ENCODE results near the gene B4GALT5. TPM values are rescaled to one million over a fixed set of nuclear protein-coding genes. Genes with fewer than 3 reads are reported as not detected.

Gene B4GALT5
- total and polyA plus RNA-seq, 4 experiments from 2014 or later, result 0.43 to 6.2 (median 4.0) TPM

DNA sequence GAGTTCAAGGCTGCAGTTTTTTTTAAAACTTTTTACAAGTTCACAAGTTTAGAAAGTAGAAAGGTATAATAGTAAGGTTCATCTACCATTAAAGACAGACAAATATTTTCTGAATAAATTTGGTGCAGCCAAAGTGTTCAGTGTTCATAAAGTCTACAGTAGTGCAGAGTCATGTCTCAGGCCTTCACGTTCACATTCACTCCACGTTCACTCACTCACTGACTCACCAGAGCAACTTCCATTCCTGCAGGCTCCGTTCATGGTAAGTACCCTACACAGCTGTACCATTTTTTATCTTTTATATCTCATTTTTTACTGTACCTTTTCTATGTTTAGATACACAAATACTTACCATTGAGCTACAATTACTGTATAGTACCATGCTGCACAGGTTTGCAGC is 67.6 kb downstream of the B4GALT5 start:
- DNase-seq, result no peak
- intact Hi-C loops (cut with micrococcal nuclease), result no loop called here
- H3K36me3 ChIP-seq (ENCODE audit: insufficient read depth, low read length), result peaks cover 27% of the 10 kb centered on the region
- Mint-ChIP-seq H3K36me3 (peaks cover 46 to 51% of the 10 kb centered on the region in 2 donors), H3K27ac (peak overlapping the region in 2 of 7 donors; percentile 11 to 68), H3K27me3 (no peaks in the 10 kb centered on the region), H3K4me1 (peaks cover 0 to 5% (median under 1%) of the 10 kb centered on the region in 4 donors), H3K9me3 (no peaks in the 10 kb centered on the region), H3K4me3 (no peak overlapping the region)
- ChIA-PET POLR2A (ENCODE audit: partially characterized antibody) (no interaction called here), CTCF (ENCODE audit: partially characterized antibody) (no interaction called here)
- H3K27me3 ChIP-seq (ENCODE audit: insufficient read depth, low read length), result no peaks in the 10 kb centered on the region
- no peak overlapping the region for H3K4me3 ChIP-seq (ENCODE audit: low read length in 2 of 2)
- H3K9me3 ChIP-seq (ENCODE audit: control insufficient read depth in 1 of 2, low read length in 2 of 2), result no peaks in the 10 kb centered on the region
- peaks cover 8% of the 10 kb centered on the region for H3K4me1 ChIP-seq (ENCODE audit: insufficient read depth, low read length)
- no peak overlapping the region for H3K27ac ChIP-seq (ENCODE audit: low read depth, low read length)

DNA sequence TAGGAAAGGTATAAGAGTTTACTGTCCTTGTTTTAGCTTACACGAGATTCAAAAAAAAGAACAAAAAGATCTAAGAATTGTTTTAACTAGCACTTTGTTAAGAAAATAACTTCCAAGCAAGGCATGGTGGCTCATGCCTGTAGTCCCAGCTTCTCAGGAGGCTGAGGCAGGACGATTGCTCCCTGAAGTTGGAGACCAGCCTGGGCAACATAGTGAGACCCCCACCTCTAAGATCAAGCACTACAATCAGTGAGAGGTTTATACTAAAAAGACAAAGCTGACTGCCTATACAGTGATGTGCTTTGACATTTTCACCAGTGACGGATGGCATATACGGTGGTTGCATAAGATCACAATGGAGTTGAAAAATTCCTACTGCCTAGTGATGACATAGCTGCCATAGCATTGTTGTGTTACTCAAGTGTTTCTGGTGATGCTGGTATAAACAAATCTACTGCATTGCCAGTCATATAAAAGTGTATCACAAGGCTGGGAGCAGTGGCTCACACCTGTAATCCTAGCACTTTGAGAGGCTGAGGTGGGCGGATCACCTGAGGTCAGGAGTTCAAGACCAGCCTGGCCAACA is 68.6 kb downstream of the B4GALT5 start:
- DNase-seq, result no peak
- Histone ChIP-seq H3K36me3 (ENCODE audit: insufficient read depth, low read length) (peaks cover 32% of the 10 kb centered on the region), H3K9me3 (ENCODE audit: control insufficient read depth in 1 of 2, low read length in 2 of 2) (no peaks in the 10 kb centered on the region), H3K27ac (ENCODE audit: low read depth, low read length) (no peak overlapping the region), H3K27me3 (ENCODE audit: insufficient read depth, low read length) (no peaks in the 10 kb centered on the region), H3K4me3 (ENCODE audit: low read length in 2 of 2) (no peak overlapping the region), H3K4me1 (ENCODE audit: insufficient read depth, low read length) (peaks cover 8% of the 10 kb centered on the region)
- Mint-ChIP-seq H3K4me1 (peaks cover 0 to 5% (median under 1%) of the 10 kb centered on the region in 4 donors), H3K4me3 (no peak overlapping the region), H3K9me3 (no peaks in the 10 kb centered on the region), H3K36me3 (peaks cover 56 to 58% of the 10 kb centered on the region in 2 donors), H3K27ac (peak overlapping the region in 1 of 7 donors; percentile 4), H3K27me3 (no peaks in the 10 kb centered on the region)
- intact Hi-C loops (cut with micrococcal nuclease), result no loop called here
- ChIA-PET POLR2A (ENCODE audit: partially characterized antibody) (no interaction called here), CTCF (ENCODE audit: partially characterized antibody) (no interaction called here)

DNA sequence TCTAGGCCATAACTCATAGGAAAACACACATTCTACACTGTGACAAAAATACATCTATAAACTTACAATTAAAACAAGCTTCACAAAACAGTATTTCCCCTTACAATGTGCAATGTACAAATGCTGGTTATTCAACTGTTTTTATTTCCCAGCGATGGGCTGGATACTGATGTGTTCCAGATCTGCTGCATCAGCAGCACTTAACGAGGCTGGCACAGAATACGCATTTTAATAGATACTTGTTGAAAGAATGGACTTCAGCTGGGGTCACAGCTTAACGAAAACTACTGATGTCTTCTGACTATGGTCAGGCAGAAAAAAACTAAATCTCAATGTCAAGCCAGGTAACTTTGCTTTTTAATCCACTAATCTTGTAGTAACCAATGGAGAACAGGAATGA is 70.9 kb downstream of the B4GALT5 start:
- no peaks in the 10 kb centered on the region for H3K9me3 ChIP-seq (ENCODE audit: control insufficient read depth in 1 of 2, low read length in 2 of 2)
- peaks cover 58 to 68% of the 10 kb centered on the region in 2 donors for H3K36me3 Mint-ChIP-seq
- H3K4me3 ChIP-seq (ENCODE audit: low read length in 2 of 2), result no peak overlapping the region
- H3K27me3 Mint-ChIP-seq, result no peaks in the 10 kb centered on the region
- H3K4me1 ChIP-seq (ENCODE audit: insufficient read depth, low read length), result peaks cover 8% of the 10 kb centered on the region
- no peak for DNase-seq
- H3K9me3 Mint-ChIP-seq, result no peaks in the 10 kb centered on the region
- ChIA-PET CTCF (ENCODE audit: partially characterized antibody) (no interaction called here), POLR2A (ENCODE audit: partially characterized antibody) (interaction anchor here (0.8 kb wide), 1 partner anchor 69 kb away, joined by 3 read pairs; no protein-coding TSS in a partner anchor)
- no peak overlapping the region for H3K27ac Mint-ChIP-seq
- H3K36me3 ChIP-seq (ENCODE audit: insufficient read depth, low read length), result peaks cover 35% of the 10 kb centered on the region
- no peak overlapping the region for H3K4me3 Mint-ChIP-seq
- no peaks in the 10 kb centered on the region for H3K27me3 ChIP-seq (ENCODE audit: insufficient read depth, low read length)
- no peak overlapping the region for H3K27ac ChIP-seq (ENCODE audit: low read depth, low read length)
- intact Hi-C loops (cut with micrococcal nuclease), result no loop called here
- H3K4me1 Mint-ChIP-seq, result peaks cover 0 to 5% (median under 1%) of the 10 kb centered on the region in 4 donors

DNA sequence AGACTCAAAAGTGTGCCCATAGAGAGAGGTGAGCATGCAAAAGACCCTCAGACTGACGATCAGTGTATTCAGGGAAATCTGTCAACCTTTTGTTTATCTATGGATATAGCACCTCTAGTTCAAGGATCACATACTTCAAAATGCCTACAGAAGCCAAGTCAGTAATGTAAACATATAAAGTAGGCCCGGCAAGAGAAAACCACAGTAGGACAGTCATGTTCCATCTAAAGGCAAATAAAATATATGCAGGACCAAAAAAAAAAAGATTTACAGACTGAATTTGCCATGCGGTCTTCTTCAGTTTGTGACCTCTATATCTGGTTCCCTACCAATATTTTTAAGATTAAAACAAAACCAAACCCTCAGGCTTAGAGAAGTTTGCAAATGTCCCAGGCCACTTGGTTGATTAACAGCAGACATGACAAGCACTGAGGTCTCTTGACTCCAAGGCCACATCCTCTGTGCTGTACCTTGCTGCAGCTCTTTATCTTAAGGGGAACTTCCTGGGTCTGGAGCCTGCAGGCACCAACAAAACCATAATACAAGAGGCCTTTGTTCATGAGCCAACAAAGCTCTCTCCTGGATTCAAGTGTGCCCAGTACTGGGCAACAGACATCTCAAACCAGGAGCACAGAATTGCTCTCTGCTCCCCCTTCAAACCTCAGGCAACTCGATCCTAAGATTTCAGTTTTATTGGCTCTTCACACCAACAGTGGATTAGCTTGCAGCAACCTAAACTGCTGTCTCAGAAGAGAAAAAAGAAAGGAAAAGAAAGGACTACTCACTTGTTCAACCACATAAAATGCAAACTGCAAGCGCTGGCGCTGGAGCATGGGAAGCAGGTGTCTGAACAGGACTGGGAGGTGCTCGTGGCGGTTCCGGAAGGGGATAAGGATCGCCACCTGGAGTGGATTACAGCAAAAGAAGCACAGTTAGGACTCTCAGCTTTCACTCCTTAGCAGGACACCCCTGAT is 71.7 kb downstream of the B4GALT5 start:
- H3K27me3 ChIP-seq (ENCODE audit: insufficient read depth, low read length), result no peaks in the 10 kb centered on the region
- H3K9me3 Mint-ChIP-seq, result no peaks in the 10 kb centered on the region
- no peaks in the 10 kb centered on the region for H3K9me3 ChIP-seq (ENCODE audit: control insufficient read depth in 1 of 2, low read length in 2 of 2)
- ChIA-PET CTCF (ENCODE audit: partially characterized antibody) (interaction anchor here (1.2 kb wide), 1 partner anchor 78 kb away, joined by 3 read pairs; no protein-coding TSS in a partner anchor), POLR2A (ENCODE audit: partially characterized antibody) (no interaction called here)
- H3K27ac ChIP-seq (ENCODE audit: low read depth, low read length), result no peak overlapping the region
- no peak overlapping the region for H3K4me3 Mint-ChIP-seq
- no peak for DNase-seq
- no peaks in the 10 kb centered on the region for H3K27me3 Mint-ChIP-seq
- H3K4me3 ChIP-seq (ENCODE audit: low read length in 2 of 2), result no peak overlapping the region
- H3K4me1 Mint-ChIP-seq, result peaks cover 0 to 5% (median 0%) of the 10 kb centered on the region in 4 donors
- H3K4me1 ChIP-seq (ENCODE audit: insufficient read depth, low read length), result peaks cover 8% of the 10 kb centered on the region
- intact Hi-C loops (cut with micrococcal nuclease), result no loop called here
- peaks cover 36% of the 10 kb centered on the region for H3K36me3 ChIP-seq (ENCODE audit: insufficient read depth, low read length)
- H3K27ac Mint-ChIP-seq, result peak overlapping the region in 3 of 7 donors; percentile 37 to 52 (median 49)
- peaks cover 54 to 70% of the 10 kb centered on the region in 2 donors for H3K36me3 Mint-ChIP-seq

DNA sequence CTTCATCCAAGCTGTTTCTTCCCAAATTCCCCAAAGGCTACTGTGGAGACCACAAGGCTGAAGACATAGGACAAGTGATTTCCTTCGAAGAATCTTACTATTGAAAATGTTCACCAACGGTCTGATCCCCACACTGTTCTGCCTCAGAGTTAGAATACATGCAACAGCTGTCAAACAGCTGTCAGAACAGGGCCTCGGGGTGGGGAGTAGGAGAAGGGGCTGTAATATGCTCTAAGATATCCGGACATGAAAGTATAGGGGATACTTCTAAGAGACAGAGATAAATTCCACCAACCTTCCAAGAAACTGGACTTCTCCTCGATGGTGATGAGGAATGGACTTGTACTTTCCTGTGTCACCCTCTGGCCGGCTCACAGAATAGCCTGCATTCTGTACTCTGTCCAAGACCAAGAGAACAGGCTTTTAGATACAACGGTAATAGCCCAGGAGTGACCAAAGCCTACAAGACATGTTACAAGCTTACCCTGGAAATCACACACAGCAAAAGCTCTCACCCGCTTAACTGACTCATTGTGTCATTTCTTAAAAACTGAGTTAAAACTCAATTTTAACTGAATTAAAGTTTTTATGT is 76.5 kb downstream of the B4GALT5 start:
- Mint-ChIP-seq H3K9me3 (peaks cover 0 to 2% (median 0%) of the 10 kb centered on the region in 8 donors), H3K27me3 (no peaks in the 10 kb centered on the region), H3K36me3 (peaks cover 56 to 65% of the 10 kb centered on the region in 2 donors), H3K4me1 (peaks cover 0 to 3% (median under 1%) of the 10 kb centered on the region in 4 donors), H3K27ac (no peak overlapping the region), H3K4me3 (no peak overlapping the region)
- Histone ChIP-seq H3K4me3 (ENCODE audit: low read length in 2 of 2) (no peak overlapping the region), H3K4me1 (ENCODE audit: insufficient read depth, low read length) (peaks cover 5% of the 10 kb centered on the region), H3K9me3 (ENCODE audit: control insufficient read depth in 1 of 2, low read length in 2 of 2) (no peaks in the 10 kb centered on the region), H3K27ac (ENCODE audit: low read depth, low read length) (no peak overlapping the region), H3K36me3 (ENCODE audit: insufficient read depth, low read length) (peaks cover 22% of the 10 kb centered on the region), H3K27me3 (ENCODE audit: insufficient read depth, low read length) (no peaks in the 10 kb centered on the region)
- POLR2A ChIA-PET (ENCODE audit: partially characterized antibody), result no interaction called here
- CTCF ChIA-PET (ENCODE audit: partially characterized antibody), result no interaction called here
- DNase-seq, result no peak
- intact Hi-C loops (cut with micrococcal nuclease), result no loop called here

DNA sequence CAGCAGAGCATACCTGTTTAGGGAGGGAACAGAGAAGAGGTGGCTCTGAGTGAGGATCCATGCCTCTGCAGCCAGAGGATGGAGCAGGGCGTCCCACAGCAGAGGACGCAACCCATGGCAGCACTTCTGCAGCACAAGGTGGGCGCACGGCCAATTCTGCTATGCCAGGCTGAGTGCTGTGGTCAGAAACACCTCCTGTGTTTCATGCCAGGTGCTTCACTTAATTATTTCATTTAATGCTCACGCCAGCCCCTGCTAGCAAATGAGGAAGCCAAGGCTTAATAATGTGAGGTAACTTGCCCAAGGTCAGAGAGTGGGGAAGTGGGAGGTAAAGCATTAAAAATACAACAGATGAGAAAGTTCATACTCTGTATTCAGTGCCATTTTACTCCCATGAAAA is 77.2 kb downstream of the B4GALT5 start:
- ChIA-PET POLR2A (ENCODE audit: partially characterized antibody) (no interaction called here), CTCF (ENCODE audit: partially characterized antibody) (no interaction called here)
- Mint-ChIP-seq H3K4me3 (no peak overlapping the region), H3K4me1 (peaks cover 0 to 2% (median 0%) of the 10 kb centered on the region in 4 donors), H3K27me3 (no peaks in the 10 kb centered on the region), H3K36me3 (peaks cover 50 to 59% of the 10 kb centered on the region in 2 donors), H3K9me3 (peaks cover 0 to 2% (median 0%) of the 10 kb centered on the region in 8 donors), H3K27ac (peak overlapping the region in 1 of 7 donors; percentile 25)
- Histone ChIP-seq H3K36me3 (ENCODE audit: insufficient read depth, low read length) (peaks cover 20% of the 10 kb centered on the region), H3K9me3 (ENCODE audit: control insufficient read depth in 1 of 2, low read length in 2 of 2) (no peaks in the 10 kb centered on the region), H3K4me3 (ENCODE audit: low read length in 2 of 2) (no peak overlapping the region), H3K27me3 (ENCODE audit: insufficient read depth, low read length) (no peaks in the 10 kb centered on the region), H3K4me1 (ENCODE audit: insufficient read depth, low read length) (no peaks in the 10 kb centered on the region), H3K27ac (ENCODE audit: low read depth, low read length) (no peak overlapping the region)
- no peak for DNase-seq
- intact Hi-C loops (cut with micrococcal nuclease), result no loop called here

DNA sequence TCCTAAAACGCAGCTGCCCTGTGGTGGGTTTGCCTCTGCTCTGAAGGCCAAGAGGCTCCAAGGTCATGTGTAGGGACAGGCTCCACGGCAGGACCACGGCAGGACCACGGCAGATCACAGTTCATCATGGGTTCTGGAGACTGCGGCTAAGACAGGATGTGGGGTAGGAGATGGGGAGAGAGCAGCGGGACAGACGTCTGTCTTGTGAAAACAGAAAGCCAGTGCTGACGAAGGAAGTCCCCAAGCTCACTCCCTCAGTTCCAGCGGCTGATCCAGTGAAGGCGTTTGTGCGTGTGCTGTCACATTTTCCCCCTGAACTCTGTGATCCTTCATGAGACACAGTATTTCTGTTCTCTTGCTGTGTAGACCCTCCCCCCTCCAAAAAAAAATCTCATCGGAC is 77.8 kb downstream of the B4GALT5 start:
- Mint-ChIP-seq H3K4me3 (no peak overlapping the region), H3K4me1 (peaks cover 0 to 2% (median 0%) of the 10 kb centered on the region in 4 donors), H3K27ac (peak overlapping the region in 1 of 7 donors; percentile 35), H3K36me3 (peaks cover 44 to 54% of the 10 kb centered on the region in 2 donors), H3K27me3 (no peaks in the 10 kb centered on the region), H3K9me3 (peaks cover 0 to 2% (median 0%) of the 10 kb centered on the region in 8 donors)
- no peak overlapping the region for H3K4me3 ChIP-seq (ENCODE audit: low read length in 2 of 2)
- intact Hi-C loops (cut with micrococcal nuclease), result no loop called here
- POLR2A ChIA-PET (ENCODE audit: partially characterized antibody), result no interaction called here
- CTCF ChIA-PET (ENCODE audit: partially characterized antibody), result interaction anchor here (1.3 kb wide), 1 partner anchor 210 kb away, joined by 3 read pairs; no protein-coding TSS in a partner anchor
- H3K9me3 ChIP-seq (ENCODE audit: control insufficient read depth in 1 of 2, low read length in 2 of 2), result no peaks in the 10 kb centered on the region
- H3K27me3 ChIP-seq (ENCODE audit: insufficient read depth, low read length), result no peaks in the 10 kb centered on the region
- no peak overlapping the region for H3K27ac ChIP-seq (ENCODE audit: low read depth, low read length)
- no peak for DNase-seq
- no peaks in the 10 kb centered on the region for H3K4me1 ChIP-seq (ENCODE audit: insufficient read depth, low read length)
- peaks cover 16% of the 10 kb centered on the region for H3K36me3 ChIP-seq (ENCODE audit: insufficient read depth, low read length)
